HG03095 (cell line): ENCODE data around the gene BDNF.
"Not testable (repeated sequence)": the region's sequence is repeated elsewhere in the genome, so short reads cannot be mapped to it uniquely, and the experiment has no call there.

Experiments used
- ATAC-seq: cut with Tn5 transposase; IDR thresholded peaks from one replicate; pipeline ENCODE4 v1.9.1; 2021; ENCODE audit warnings: moderate library complexity; ENCODE audit not compliant: unreplicated experiment

BDNF gene

DNA sequence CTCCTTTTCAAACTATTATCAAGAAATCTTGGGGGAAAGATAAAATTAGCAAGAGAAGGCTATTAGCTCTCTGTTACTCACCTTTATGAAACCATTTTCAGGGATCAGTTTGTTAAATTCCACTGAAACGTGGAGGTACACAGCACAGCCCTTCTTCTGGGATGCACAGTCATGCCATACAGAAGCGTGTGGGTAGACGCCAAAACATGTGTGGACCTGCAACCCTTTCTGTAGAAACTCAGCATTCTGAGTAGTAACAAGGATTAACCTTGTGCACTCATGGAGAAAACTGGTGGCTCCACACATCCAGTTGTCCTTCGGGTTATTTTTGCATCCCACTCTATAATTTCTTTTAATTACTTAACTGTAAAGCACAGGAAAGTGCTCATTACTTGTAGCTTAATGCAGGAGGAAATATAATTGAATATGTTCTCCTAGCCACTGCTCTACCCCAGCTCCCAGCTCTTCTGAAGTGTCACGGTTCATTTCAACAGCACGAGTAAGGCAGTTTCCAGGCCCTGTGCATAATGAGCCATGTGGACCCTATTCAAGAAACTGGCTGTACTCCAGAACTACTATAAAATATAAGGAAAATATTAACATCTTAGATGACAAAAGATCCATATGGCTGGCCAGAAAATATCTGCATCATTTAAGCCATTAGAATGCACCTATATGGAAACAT lies 26.1 kb downstream of the BDNF start:
- ATAC-seq, result no peak

DNA sequence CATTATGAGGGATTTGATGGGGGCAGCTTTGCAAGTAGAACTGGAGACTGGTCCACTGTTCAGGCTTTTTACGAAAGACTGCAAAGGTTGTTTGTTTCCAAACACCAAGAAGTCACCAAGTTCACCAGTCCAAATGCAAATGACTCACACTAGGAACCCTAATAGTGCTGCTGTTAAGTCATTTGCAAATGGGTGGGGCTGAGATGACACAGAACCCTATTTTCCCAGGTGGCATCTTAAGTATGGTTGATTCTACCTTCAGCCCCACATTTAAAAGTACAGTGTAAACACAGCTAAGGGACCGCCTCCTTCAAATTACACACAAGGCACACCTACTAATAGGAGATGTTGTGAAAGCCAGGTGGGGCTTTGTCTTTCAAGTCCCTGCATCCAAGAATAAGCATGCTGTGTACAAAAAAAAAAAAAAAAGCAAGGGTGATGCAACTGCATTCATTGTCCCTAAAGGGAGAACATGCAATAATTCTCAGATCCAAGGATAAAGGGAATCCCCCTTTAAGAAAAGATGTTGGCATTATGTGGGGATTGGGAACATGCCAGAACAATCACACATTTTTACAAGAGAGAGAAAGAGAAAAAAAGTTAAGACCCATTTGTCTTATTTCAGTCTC lies 27.3 kb downstream of the BDNF start:
- no peak for ATAC-seq

DNA sequence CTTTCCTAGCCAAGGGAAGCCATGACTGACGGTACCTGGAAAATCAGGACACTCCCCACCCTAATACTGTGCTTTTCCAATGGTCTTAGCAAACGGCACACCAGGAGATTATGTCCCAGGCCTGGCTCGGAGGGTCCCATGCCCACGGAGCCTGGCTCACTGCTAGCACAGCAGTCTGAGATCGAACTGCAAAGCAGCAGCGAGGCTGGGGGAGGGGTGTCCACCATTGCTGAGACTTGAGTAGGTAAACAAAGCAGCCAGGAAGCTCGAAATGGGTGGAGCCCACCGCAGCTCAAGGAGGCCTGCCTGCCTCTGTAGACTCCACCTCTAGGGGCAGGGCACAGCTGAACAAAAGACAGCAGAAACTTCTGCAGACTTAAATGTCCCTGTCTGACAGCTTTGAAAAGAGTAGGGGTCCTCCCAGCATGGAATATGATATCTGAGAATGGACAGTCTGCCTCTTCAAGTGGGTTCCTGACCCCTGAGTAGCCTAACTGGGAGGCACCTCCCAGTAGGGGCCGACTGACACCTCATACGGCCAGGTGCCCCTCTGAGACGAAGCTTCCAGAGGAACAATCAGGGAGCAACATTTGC lies 34.6 kb downstream of the BDNF start:
- ATAC-seq, result not testable (repeated sequence)

DNA sequence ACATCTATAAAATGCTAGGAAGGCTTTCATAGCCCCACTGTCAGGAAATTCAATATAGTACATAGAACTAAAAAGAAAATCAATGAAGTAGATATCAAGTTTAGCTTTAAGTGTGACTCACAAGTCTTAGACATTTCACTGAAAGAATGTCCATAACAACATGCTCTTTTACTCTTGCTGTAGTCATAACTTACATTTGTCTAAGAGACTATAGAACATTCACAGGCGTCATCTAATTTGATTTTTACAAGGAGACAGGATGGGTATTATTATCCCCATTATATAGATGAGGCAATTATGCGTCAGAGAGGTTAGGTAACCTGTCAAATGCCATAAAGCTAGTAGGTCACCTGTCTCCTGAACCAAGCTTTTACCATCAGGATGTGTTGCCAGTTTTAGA lies 36.9 kb downstream of the BDNF start:
- ATAC-seq, result no peak

DNA sequence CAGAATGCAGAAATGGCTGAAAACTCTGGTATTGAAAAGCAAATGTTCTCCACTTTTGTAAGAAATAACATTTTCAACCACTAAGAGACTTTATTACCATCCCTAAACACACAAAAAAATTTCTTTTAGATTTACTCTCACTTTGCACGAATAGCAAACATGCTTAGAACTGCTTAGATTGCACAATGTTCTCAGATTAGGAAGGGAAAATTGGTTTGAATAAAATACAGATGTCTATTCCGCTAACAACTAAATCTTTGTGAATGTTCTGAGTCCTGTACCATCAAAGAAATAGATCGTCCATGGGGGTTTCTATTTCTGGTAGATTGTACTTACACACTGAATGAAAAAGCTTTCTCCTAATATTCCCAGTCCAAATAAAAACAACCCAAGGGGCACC lies 40.1 kb downstream of the BDNF start:
- no peak for ATAC-seq

DNA sequence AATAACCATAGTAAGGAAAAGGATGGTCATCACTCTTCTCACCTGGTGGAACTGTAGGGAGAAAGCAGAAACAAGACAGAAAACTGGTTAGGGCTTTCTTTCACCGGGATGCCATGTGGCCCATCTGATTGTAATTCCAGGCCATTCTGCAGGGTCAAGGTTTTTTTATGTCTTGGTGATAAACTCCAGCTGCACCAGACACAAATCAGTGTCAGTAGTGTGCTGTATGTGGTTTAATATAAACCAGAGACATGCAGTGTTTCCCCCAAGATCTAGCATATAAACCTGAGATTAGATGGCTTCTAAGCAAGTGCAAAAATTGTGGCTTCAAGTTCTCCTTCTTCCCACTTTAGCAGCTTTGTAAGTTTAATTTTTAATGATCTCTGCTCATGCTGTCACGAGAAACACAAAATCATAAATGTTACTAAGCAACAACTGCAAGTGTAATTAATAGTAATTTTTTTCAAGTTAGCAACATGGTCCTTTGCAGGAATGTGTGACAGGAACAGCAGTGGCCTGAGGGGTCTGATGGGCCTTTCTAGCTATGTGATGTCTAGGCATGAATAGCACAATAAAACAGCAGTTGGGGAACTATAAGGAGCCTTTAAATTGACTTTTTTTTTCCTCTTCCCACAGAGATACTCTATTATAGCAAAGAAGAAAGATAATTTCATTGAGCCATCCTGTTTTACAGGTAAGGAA lies 41.6 kb downstream of the BDNF start:
- no peak for ATAC-seq

DNA sequence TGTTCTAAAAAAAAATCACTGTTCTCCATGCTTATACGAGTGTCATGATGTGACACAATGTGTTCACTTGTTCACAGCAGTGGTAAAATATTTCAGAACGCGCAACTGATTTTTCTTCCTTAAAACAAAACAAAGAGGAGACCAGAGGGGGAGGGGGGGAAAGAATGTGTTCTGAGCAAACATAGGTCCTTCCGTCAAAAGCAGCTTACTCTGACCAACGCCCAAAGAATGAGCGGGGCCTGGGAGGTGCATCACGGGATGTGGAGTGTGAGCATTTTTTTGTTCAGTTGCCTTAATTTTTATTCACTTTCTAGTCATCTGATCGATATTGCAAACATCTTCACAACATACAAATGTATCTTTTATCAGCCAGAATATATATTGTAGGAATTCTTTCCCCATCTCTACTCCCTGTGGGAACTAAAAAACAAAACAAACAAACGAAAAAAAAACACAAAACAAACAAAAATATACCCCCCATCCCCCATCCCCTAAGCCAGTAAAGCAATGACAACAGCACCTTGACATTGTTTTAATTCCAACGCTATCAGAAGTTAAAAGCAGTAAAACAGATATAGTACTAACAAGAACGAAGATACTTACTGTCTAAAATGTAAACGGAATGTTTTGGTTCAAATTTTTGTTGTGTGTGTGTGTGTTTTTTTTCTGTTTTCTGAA lies 43.3 kb downstream of the BDNF start:
- ATAC-seq, result no peak

DNA sequence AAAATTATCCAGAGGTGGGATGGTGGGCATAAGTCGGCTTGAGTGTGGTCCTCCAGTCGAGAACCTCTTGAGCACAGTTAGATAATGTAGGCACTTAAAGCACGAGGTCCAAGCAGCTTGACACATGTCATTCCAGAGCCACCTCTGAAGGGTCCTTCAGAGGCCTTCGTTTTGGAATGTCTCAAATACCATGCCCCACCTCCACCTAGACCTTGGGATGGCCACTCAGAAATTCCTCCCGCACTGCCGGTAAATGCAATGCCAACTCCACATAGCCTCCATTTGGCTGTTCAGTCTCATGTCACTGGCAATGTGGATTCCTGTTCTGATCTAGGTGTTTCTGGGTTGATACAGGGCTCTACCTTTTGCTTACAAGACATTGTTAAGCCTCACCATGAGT lies 43.9 kb downstream of the BDNF start:
- ATAC-seq, result no peak

DNA sequence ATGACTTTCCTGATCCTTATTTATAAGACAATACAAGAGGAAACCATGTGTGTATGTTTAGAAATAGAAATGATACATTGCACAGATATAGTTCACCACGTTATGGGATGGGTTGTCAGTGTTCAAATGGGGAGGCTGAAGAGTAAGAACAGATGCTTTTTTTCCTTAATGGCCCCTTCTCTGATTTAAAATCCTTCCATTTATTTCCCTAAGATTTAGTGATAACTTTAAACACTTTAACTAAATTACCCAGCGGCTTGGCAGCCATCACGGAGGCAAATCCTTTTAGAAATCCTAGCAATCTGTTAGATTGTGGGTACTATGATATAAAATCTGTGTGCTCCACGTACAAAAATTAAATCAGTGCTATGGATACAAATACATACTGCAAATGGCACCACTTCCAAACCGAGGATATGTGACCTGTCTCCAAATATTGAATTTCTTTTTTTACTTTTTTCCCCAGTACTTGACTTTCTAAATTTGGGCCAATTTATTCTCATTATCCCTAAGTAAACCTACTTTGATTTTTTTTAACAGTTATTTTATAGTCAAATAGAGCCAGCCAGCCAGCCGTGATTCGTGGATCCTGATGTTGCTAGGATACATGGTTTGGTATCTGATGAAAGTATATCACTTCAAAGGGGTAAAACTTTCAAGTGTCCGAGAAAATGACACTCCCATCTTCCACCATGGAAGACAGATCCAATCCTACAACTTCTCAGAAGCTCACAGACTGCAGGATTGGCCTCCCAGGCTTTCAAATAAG lies 46.1 kb downstream of the BDNF start:
- no peak for ATAC-seq

DNA sequence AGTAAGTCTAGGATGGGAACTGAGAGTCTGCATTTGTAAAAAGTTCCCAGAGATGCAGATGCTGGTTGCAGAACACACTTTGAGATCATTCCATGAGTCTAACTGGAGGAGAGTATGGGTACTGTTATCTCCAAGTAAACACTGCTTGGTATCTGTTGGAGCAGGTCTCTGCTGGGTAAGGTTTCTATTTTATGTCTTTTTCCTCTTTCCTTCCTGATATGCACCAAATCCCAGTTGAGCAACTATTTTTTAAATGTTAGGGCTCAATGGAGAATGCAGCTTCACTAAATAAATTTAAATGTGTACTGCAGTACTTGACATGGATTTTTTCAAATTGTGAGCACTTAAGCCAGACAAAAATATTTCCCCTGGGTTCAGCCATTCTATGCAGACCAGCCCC lies 48.5 kb downstream of the BDNF start:
- no peak for ATAC-seq

DNA sequence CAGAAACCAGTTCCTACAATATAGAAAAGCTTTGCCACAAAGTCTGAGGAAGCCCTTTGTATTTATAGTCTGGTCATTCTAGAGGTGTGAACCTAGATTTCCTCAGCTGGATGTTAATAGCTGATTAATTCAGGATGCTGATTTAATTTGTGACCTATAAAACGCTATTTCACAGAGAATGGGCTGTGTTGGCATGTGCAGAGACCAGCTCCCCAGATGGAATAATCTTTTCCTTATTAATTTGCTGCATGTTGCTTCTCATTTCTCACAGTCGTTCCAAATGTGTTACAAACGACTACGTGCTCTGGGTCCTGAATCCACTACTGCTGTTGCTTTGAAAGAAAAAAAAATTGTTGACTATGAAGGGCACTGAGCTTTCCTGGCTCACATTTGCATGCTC lies 49.3 kb downstream of the BDNF start:
- ATAC-seq, result no peak

DNA sequence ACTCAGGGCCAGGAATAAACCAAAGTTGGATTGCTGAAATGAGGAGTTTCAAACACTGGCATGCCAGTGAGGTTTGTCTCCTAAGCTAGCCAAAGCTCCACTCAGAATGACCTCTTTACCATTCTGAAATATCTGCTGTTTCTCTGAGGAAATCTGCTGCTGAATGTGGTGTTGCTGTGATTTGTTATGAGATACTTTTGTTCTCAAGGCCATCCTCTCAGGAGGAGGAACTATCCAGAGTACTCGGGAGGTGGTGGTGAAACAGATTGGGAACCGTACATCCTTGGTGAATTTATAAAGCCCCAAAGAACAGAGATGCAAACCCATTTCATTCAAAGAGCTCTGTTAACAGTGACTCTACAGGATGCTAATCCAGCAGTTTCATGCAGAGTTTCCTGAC lies 50.5 kb downstream of the BDNF start:
- ATAC-seq, result no peak

DNA sequence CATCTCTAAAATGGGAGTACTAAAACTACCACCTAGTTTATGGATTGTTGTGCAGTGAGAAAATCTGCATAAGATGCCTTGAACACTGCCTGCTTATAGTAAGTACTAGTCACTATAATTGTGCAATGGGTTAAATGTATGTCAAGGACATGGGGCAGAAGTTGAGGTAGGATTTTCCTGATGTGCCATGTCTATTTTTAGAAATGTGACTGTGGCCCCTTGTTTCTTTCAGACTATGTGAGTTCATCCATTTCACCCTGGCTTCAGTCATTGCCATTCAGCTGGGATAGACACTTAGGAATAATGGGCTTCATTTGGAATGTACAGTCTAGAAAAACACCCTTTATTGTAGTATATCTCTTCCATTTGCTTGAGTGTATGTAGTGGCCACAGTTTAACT lies 51.4 kb downstream of the BDNF start:
- no peak for ATAC-seq

DNA sequence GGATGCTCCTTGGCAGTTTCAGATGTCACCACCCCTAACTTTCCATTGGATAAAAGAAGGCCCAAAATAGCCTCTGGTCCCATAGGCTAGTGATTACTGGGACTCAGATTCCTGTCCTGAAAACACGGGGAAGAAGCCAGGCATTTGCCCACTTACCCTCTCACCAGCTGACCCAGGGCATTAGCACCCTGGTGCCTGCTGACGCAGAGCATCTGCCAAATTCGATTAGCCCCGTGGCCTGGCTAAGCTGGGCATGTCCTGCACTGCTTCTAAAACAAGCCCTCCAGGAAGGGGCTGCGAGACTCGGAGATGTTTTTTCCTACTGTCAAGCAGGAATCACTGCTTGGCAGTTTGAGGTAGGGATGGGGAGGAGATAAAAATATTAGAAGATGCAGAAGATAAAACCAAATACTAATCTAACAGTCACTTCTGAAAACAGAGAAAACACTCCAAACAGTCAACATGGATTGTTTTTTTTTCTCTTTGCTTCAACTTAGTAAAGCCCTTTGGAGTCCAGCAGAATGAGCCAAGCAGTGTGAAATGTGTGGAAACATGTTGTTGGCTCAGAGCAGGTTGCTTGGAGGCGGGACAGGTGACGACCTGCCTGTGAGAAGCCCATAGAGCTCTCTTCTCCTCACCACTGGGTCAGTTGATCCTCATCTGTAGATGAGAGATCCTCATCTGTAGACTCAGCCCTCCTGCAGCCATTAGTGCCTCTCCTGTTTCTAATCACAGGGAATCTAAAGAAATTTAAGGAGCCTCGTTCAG lies 54.0 kb downstream of the BDNF start:
- ATAC-seq, result no peak

DNA sequence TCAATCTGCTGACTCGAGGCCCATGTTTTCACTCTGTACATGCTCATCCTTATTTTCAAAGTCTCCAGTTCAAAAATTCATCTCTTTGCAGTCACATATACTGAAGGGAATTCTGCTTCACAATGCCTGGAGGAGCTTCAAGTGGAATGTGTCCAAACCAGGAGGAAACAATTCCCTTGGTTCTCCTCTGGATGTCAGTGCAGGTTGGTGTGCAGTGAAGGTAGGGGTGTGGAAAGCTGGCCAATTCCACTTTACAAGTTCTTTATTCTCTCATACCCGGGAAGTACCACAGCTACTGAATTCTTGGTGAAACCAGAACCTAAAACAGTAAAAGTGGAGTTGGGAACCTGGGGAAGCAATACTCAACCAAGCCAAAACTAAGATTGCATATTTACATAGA lies 57.3 kb downstream of the BDNF start:
- no peak for ATAC-seq

DNA sequence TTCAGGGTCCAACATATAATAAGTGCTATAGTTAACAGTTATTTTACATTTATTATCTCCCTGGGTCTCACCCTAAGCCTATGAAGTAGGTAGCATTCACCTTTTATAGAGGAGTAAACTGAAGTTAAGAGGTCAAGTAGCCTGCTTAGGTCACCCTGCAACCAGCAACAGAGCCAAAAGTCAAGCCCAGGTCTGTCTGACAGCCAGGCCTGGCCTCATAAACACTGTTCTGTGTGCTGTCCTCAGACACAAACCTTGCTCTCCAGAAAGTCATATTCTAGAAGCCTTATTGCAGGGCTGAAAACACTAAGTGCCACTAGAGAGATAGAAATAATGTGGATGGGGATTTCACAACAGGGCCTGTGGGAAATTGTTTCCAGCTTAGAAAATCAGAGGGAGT lies 59.3 kb downstream of the BDNF start:
- no peak for ATAC-seq

DNA sequence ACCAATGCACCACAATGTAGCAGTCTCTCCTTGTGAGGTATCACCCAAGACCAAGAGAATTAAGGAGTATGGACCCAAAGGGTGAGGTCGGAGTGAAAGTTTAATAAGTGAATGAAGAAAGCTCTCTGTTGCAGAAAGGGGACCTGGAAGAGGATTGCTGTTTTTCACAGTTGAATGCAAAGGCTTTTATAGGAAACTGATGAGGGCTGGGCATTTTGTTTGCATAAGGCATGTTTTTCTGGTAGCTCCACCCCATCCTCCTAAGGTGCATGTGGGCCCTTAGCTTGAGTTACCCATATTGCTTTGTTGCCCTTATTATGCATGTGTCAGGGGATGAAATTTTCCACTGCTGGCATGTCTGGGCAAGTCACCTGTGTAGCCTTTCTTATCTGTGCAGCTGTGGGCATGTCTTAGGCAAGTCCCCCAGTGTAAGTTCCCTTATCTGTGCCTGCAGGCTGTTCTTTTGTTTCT lies 64.7 kb downstream of the BDNF start:
- no peak for ATAC-seq

DNA sequence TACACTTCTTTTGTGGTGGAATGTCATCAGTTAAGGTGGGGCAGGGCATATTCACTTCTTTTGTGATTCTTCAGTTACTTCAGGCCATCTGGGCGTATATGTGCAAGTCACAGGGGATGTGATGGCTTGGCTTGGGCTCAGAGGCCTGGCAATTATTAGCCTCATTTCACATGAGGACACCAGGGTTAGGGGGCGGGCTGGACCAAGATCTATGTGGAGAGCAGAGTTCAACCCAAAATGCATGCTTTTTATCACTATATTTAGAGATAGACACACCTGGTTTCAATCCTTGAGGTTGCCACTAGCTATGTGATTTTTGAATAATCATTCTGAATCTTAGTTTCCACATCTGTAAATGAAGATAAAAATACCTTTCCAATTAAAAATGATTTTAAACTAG lies 65.5 kb downstream of the BDNF start:
- not testable (repeated sequence) for ATAC-seq

DNA sequence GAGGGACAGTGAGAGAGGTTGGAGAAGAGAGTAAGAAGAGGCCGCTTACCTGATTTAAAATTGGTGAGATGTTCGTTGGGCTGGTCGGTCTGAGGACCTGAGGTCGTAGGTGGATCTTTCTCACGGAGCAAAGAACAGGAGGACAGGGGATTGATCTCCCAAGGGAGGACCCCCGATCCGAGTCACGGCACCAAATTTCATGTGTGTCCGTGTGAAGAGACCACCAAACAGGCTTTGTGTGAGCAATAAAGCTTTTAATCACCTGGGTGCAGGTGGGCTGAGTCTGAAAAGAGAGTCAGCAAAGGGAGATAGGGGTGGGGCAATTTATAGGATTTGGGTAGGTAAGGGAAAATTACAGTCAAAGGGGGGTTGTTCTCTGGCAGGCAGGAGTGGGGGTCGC lies 66.0 kb downstream of the BDNF start:
- not testable (repeated sequence) for ATAC-seq

DNA sequence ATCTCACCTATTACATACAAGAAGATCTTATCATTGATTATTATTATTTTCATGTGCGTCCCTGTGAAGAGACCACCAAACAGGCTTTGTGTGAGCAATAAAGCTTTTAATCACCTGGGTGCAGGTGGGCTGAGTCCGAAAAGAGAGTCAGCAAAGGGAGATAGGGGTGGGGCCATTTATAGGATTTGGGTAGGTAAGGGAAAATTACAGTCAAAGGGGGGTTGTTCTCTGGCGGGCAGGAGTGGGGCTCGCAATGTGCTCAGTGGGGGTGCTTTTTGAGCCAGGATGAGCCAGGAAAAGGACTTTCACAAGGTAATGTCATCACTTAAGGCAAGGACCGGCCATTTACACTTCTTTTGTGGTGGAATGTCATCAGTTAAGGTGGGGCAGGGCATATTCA lies 71.2 kb downstream of the BDNF start:
- ATAC-seq, result not testable (repeated sequence)
